ENCODE results near the gene RRAGD.

RRAGD gene, protein sequence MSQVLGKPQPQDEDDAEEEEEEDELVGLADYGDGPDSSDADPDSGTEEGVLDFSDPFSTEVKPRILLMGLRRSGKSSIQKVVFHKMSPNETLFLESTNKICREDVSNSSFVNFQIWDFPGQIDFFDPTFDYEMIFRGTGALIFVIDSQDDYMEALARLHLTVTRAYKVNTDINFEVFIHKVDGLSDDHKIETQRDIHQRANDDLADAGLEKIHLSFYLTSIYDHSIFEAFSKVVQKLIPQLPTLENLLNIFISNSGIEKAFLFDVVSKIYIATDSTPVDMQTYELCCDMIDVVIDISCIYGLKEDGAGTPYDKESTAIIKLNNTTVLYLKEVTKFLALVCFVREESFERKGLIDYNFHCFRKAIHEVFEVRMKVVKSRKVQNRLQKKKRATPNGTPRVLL
- 6.5 to 18.4 (median 9.4) reads per million in 9 experiments for total RNA-seq

GRCh38 chr6:89412071-89413005, at the start of gene RRAGD:
Gene RRAGD (minus strand): TSS chr6:89412273. CDS start chr6:89411993, 280 bp downstream.
- Mint-ChIP-seq H3K36me3 (ENCODE audit: insufficient read depth) (peaks cover 6% of the 10 kb centered on the region), H3K9me3 (no peaks in the 10 kb centered on the region), H3K4me3 (peak within 1 kb of the TSS; percentile 95 to 96), H3K27me3 (peaks cover 21 to 33% of the 10 kb centered on the region in 2 donors), H3K4me1 (ENCODE audit: low read depth in 2 of 2) (peaks cover 3 to 10% of the 10 kb centered on the region in 2 donors), H3K27ac (peak within 1 kb of the TSS; percentile 60 to 90)
- peak; percentile 38 to 48 (median 40) for DNase-seq
- ATAC-seq (replicated peaks), result peak; percentile 86

DNA sequence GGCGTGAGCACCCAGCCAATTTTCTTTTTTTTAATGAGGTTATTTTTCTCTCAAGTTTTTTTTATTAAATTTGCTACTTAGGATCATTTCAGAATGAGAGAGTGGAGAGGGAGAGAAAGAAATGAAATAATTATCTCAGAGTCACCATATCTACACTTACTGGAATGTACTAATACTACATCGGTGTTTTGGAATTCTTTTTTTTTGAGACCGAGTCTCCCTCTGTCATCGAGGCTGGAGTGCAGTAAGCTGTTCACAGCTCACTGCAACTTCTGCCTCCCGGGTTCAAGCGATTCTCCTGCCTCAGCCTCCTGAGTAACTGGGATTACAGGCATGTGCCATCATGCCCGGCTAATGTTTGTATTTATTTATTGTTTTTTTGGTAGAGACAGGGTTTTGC, 48.6 kb upstream of the RRAGD start:
- H3K27ac Mint-ChIP-seq, result no peak overlapping the region
- H3K9me3 Mint-ChIP-seq, result no peaks in the 10 kb centered on the region
- H3K27me3 Mint-ChIP-seq, result no peaks in the 10 kb centered on the region
- no peaks in the 10 kb centered on the region for H3K36me3 Mint-ChIP-seq (ENCODE audit: insufficient read depth)
- DNase-seq, result no peak
- H3K4me3 Mint-ChIP-seq, result no peak overlapping the region
- no peak for ATAC-seq (replicated peaks)
- H3K4me1 Mint-ChIP-seq (ENCODE audit: low read depth in 2 of 2), result no peaks in the 10 kb centered on the region

DNA sequence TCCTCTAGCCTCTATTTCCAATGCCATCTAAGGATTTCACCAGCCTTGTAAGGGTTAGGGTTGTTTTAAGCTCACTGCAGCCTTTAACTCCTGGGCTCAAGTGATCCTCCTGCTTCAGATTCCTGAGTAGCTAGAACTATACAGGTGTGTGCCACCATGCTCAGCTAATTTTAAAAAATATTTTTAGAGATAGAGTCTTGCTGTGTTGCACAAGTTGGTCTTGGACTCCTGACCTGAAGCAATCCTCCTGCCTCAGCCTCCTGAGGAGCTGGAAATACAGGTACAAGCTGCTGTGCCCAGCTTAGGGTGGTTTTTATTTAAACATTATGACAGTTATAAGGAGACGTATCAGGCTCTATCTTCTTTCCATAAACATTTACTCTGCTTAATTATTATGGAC, 47.4 kb upstream of the RRAGD start:
- Mint-ChIP-seq H3K4me3 (no peak overlapping the region), H3K27me3 (no peaks in the 10 kb centered on the region), H3K9me3 (no peaks in the 10 kb centered on the region), H3K27ac (no peak overlapping the region), H3K36me3 (ENCODE audit: insufficient read depth) (no peaks in the 10 kb centered on the region), H3K4me1 (ENCODE audit: low read depth in 2 of 2) (no peaks in the 10 kb centered on the region)
- ATAC-seq (replicated peaks) (no peak), DNase-seq (no peak)

DNA sequence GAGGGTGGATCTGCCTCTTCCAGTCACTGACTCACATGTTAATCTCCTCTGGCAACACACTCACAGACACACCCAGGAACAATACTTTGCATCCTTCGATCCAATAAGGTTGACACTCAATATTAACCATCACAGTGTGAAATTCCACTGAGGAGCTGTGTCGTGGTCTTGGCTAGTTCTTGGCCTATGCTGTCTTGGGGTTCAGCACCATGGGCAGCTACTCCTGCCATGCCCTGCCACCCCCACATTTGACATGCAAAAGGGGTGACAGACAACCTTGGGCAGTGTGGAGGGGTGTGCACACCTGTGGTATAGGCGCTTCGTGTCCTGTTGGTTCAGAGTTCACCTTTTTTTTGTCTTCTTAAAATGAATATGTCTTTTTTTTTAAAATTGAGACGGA, 46.6 kb upstream of the RRAGD start:
- Mint-ChIP-seq H3K27me3 (no peaks in the 10 kb centered on the region), H3K27ac (no peak overlapping the region)
- ATAC-seq (replicated peaks), result no peak

DNA sequence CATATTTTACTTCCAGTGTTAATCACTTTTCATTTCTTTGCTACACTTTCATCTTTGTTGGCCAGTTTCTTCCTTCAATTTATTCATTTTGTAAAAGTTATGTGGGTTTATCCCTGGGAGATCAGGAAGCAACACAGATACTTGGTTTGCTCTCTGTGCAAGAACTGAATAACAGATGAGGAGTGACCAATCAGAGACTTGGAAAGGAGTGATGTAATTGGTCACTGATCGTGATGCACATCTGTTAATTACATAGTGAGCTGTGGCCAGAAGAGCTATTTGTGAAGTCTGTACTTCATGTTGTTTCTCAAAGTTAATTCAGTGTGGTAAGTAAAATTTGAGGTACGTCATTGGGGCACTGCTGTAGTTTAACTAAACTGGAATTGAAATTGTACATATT, 42.2 kb upstream of the RRAGD start:
- Mint-ChIP-seq H3K9me3 (no peaks in the 10 kb centered on the region), H3K36me3 (ENCODE audit: insufficient read depth) (no peaks in the 10 kb centered on the region), H3K4me3 (no peak overlapping the region), H3K27me3 (no peaks in the 10 kb centered on the region), H3K4me1 (ENCODE audit: low read depth in 2 of 2) (no peaks in the 10 kb centered on the region), H3K27ac (no peak overlapping the region)
- DNase-seq (no peak), ATAC-seq (replicated peaks) (no peak)

More for the DNA sequence above, 46.6 kb upstream of the RRAGD start:
- Mint-ChIP-seq H3K4me3 (no peak overlapping the region), H3K4me1 (ENCODE audit: low read depth in 2 of 2) (no peaks in the 10 kb centered on the region), H3K36me3 (ENCODE audit: insufficient read depth) (no peaks in the 10 kb centered on the region), H3K9me3 (no peaks in the 10 kb centered on the region)
- DNase-seq, result no peak

- H3K4me1 Mint-ChIP-seq (ENCODE audit: low read depth in 2 of 2), result no peaks in the 10 kb centered on the region
- no peaks in the 10 kb centered on the region for H3K27me3 Mint-ChIP-seq
- H3K27ac Mint-ChIP-seq, result no peak overlapping the region
- DNase-seq (no peak), ATAC-seq (replicated peaks) (no peak)
- no peaks in the 10 kb centered on the region for H3K36me3 Mint-ChIP-seq (ENCODE audit: insufficient read depth)
- H3K9me3 Mint-ChIP-seq, result no peaks in the 10 kb centered on the region
- H3K4me3 Mint-ChIP-seq, result no peak overlapping the region
Observed at GRCh38 chr6:89452281-89452680, 40.2 kb upstream of the RRAGD start.

DNA sequence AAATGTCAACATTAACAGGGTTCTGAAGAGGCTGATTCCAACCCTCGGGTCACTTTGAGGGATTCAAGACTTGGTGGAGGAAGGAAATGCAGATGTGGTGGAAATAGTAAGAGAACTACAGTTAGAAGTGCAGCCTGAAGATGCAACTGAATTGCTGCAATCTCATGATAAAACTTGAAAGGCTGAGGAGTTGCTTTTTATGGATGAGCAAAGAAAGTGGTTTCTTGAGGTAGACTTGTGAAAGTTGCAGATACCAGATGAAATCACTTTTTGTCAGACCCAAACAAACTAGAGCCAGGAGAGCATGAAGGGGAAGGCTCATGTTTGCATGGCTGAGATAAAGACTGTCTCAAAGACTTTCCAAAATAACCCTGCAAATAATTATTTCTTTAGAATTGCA, 37.1 kb upstream of the RRAGD start:
- H3K9me3 Mint-ChIP-seq, result no peaks in the 10 kb centered on the region
- H3K36me3 Mint-ChIP-seq (ENCODE audit: insufficient read depth), result no peaks in the 10 kb centered on the region
- DNase-seq (no peak), ATAC-seq (replicated peaks) (no peak)
- no peaks in the 10 kb centered on the region for H3K27me3 Mint-ChIP-seq
- no peaks in the 10 kb centered on the region for H3K4me1 Mint-ChIP-seq (ENCODE audit: low read depth in 2 of 2)
- peak overlapping the region in 1 of 2 donors; percentile 26 for H3K27ac Mint-ChIP-seq
- no peak overlapping the region for H3K4me3 Mint-ChIP-seq

- no peaks in the 10 kb centered on the region for H3K36me3 Mint-ChIP-seq (ENCODE audit: insufficient read depth)
- no peaks in the 10 kb centered on the region for H3K27me3 Mint-ChIP-seq
- no peak for DNase-seq
- H3K4me1 Mint-ChIP-seq (ENCODE audit: low read depth in 2 of 2), result no peaks in the 10 kb centered on the region
- no peak overlapping the region for H3K27ac Mint-ChIP-seq
- no peak for ATAC-seq (replicated peaks)
- H3K9me3 Mint-ChIP-seq, result no peaks in the 10 kb centered on the region
- no peak overlapping the region for H3K4me3 Mint-ChIP-seq
Observed at GRCh38 chr6:89443658-89444057, 31.6 kb upstream of the RRAGD start.

GRCh38 chr6:89440200-89440599, 28.1 kb upstream of the RRAGD start:
- ATAC-seq (replicated peaks) (no peak), DNase-seq (no peak)
- no peak overlapping the region for H3K27ac Mint-ChIP-seq
- H3K9me3 Mint-ChIP-seq, result no peaks in the 10 kb centered on the region
- H3K4me3 Mint-ChIP-seq, result no peak overlapping the region
- H3K4me1 Mint-ChIP-seq (ENCODE audit: low read depth in 2 of 2), result peaks cover 0 to 7% of the 10 kb centered on the region in 2 donors
- no peaks in the 10 kb centered on the region for H3K36me3 Mint-ChIP-seq (ENCODE audit: insufficient read depth)
- H3K27me3 Mint-ChIP-seq, result no peaks in the 10 kb centered on the region

DNA sequence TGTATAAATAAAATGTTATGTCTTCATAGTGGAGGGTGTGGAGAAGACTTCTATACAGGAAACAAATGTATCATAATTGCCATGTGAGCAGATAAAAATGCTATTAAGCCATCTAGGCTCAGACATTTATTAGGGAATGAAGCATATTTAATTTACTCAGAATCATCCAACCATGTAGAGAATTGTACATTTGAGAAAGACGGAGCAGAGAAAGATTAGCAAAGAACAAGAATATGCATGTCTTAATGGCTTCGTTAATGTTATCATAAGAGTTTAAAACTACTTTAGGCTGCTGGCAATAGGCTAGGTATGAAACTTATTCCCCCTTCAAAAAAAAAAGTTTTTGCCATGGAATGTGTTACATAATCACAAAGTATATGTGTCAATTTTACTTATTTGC, 26.9 kb upstream of the RRAGD start:
- H3K36me3 Mint-ChIP-seq (ENCODE audit: insufficient read depth), result no peaks in the 10 kb centered on the region
- no peak overlapping the region for H3K4me3 Mint-ChIP-seq
- no peaks in the 10 kb centered on the region for H3K27me3 Mint-ChIP-seq
- peaks cover under 1 to 16% of the 10 kb centered on the region in 2 donors for H3K4me1 Mint-ChIP-seq (ENCODE audit: low read depth in 2 of 2)
- ATAC-seq (replicated peaks) (no peak), DNase-seq (no peak)
- no peak overlapping the region for H3K27ac Mint-ChIP-seq
- H3K9me3 Mint-ChIP-seq, result no peaks in the 10 kb centered on the region

GRCh38 chr6:89438248-89438647, 26.2 kb upstream of the RRAGD start:
- no peak overlapping the region for H3K27ac Mint-ChIP-seq

DNA sequence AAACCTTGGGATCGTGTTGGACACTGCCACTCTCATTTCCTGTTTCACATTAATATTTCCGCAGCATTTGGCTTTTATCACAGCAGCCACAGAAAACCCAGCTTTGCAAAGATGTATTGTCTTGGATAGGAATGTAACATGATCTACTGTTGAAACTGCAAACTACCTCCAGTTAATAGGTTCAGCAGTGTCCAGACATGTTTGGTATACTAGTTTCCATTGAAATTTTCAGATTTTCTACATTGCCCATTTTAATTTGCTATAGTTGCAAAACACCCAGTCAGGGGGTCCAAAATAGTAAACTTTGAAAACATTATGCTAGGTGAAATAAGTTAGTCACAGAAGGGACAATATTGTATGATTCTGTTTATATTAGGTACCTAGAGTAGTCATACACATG, 24.2 kb upstream of the RRAGD start:
- no peaks in the 10 kb centered on the region for H3K27me3 Mint-ChIP-seq
- no peak for ATAC-seq (replicated peaks)
- peaks cover 8 to 25% of the 10 kb centered on the region in 2 donors for H3K4me1 Mint-ChIP-seq (ENCODE audit: low read depth in 2 of 2)
- no peak overlapping the region for H3K4me3 Mint-ChIP-seq
- H3K27ac Mint-ChIP-seq, result no peak overlapping the region
- no peak for DNase-seq
- no peaks in the 10 kb centered on the region for H3K36me3 Mint-ChIP-seq (ENCODE audit: insufficient read depth)
- no peaks in the 10 kb centered on the region for H3K9me3 Mint-ChIP-seq

More at GRCh38 chr6:89438248-89438647, 26.2 kb upstream of the RRAGD start:
- Mint-ChIP-seq H3K9me3 (no peaks in the 10 kb centered on the region), H3K4me3 (no peak overlapping the region), H3K27me3 (no peaks in the 10 kb centered on the region), H3K4me1 (ENCODE audit: low read depth in 2 of 2) (peaks cover 4 to 19% of the 10 kb centered on the region in 2 donors), H3K36me3 (ENCODE audit: insufficient read depth) (no peaks in the 10 kb centered on the region)
- no peak for ATAC-seq (replicated peaks)
- DNase-seq, result no peak

DNA sequence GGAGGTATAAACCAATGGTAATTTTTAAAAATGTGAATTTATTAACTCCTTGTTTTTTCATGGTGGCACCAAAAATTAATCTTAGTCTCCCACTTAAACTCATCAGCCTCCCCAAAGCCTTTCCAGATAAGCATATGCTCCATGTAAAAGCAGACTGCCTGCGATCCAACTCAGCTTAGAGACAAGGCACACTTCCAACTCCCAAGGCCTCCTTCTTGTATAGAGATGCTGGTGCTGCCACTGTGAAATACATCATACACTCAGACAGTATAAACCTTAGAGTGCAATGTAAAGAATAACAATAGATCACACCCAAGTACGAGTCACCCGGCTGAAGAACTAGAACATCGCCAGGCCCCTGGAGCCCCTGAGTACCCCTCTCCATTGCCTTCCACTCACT, 22.9 kb upstream of the RRAGD start:
- peak overlapping the region in 1 of 2 donors; percentile 39 for H3K27ac Mint-ChIP-seq
- ATAC-seq (replicated peaks) (no peak), DNase-seq (no peak)
- H3K4me3 Mint-ChIP-seq, result peak overlapping the region in 1 of 2 donors; percentile 47
- H3K9me3 Mint-ChIP-seq, result no peaks in the 10 kb centered on the region
- no peaks in the 10 kb centered on the region for H3K27me3 Mint-ChIP-seq
- H3K36me3 Mint-ChIP-seq (ENCODE audit: insufficient read depth), result no peaks in the 10 kb centered on the region
- peaks cover 8 to 25% of the 10 kb centered on the region in 2 donors for H3K4me1 Mint-ChIP-seq (ENCODE audit: low read depth in 2 of 2)

Data from effector memory CD8-positive, alpha-beta T cell (primary cell).